NCI-H748 (cell line): ENCODE data around the gene BCLAF3.
A peak's percentile ranks its signal among the peaks of the same experiment; 100 is the strongest.

Source experiments
- DNase-seq: peaks from one replicate; lab custom pipeline; 2025; ENCODE audit not compliant: unreplicated experiment; lab: John Stamatoyannopoulos, UW

BCLAF3 gene

DNA sequence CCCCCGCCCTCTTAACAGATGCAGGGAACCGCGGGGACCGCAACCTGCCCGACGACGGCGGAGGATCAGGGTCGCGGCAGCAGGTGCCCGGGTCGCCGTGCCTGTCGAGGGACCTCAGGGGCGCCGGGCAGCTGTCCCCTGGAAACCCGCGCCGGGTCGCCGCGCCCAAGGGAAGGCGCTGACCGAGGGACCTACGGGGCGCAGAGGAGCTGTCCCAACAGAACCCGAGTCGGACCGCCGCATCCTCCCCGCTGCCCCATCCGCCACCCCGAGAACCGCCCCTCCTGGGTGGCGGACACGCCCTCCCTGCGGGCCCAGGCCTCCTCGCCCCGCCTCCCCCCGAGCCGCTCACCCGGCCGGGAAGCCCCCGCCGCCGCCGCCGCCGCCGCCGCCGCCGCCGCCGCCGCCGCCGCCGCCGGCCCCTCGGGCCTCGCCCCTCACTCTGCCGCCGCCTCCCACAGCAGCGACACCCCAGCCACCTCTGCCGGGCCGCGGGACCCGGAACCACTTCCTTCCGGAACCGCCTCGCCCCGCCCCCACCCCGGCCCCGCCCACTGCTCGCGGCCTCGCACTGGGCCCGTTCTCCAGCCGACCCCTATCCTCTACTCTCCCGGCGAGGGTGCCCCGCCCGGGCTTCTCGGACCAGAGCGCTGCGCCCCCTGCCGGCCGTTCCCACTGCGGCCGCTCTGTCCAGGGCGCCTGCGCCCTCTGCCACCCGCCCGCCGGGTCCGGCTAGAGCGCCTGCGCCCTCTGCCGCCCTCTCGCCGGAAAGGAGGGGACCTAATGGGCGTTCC lies at the start of gene BCLAF3:
Gene BCLAF3, minus strand, starts transcription at position 506 of the 794 bp plus-strand sequence. CDS start 20,797 bp downstream, outside the sequence.
- peak; percentile 90 for DNase-seq

DNA sequence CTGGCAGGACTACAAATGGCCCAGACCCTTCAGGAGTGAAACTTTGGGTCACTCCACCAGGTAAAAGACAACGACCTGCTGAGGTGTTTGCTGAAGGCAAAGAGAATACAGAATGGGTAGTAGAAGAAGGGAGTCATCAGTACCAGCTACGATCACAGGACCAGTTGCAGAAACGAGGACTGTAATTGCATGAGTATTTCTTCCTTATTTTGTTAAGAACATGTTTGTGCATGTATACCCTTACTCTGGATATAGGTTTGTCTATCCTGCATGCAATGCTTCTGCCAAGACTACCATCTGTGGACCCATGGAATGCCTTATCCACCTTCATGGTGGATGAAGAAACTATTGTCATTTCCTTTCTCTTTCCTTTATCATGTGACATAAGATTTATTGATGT lies 48.1 kb upstream of the BCLAF3 start:
- DNase-seq: no peak

DNA sequence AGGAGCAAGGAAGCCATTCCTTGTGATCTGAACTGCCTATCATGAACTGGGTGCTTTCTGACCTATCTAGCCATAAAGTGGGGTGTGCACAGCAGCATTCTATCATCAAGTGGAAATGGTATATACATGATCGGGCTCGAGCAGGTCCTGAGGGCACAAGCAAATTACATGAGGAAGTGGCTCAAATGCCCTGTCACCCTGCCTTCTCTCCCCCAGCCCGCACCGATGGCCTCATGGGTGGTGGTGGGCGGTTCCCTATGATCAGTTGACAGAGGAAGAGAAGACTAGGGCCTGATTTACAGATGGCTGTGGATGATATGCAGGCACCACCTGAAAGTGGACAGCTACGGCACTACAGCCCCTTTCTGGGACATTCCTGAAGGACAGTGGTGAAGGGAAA lies 46.3 kb upstream of the BCLAF3 start:
- DNase-seq: no peak

DNA sequence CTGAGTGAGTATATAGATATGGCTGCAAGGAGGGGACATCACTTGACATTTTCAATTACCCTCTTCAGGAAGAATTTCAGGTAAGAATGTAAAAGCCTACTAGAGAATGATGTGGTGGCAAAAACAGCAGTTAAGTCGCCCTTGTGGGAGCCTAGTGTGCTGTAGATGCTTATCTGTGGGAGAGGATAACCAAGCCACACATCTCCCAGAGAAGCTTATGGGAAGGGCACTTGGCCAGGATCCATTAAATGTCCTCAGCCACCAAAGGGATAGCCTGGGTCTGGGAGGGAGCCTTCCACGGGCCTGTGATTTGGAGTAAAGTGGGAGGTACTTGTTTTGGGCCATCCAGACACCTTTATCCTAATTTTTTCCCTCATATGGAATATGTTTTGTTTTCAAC lies 41.3 kb upstream of the BCLAF3 start:
- DNase-seq: no peak

DNA sequence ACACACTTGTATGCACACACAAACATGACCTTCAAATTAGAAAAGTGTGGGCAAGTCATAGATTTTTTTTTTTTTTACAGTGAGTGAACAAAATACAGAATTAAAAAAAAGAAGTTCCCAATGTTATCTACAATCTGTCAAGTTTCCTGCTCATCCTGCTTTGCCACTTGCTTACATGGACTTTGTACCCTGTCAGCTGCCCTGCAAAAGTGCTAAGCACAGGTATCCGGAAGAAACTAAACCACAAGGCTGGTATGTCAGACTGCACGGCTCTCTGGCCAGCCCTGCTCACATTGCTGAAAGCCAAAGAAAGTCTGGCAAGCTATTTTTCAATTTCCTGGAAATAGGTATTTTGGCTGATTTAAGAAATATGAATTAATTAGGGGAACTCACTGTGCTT lies 38.9 kb upstream of the BCLAF3 start:
- DNase-seq: no peak

DNA sequence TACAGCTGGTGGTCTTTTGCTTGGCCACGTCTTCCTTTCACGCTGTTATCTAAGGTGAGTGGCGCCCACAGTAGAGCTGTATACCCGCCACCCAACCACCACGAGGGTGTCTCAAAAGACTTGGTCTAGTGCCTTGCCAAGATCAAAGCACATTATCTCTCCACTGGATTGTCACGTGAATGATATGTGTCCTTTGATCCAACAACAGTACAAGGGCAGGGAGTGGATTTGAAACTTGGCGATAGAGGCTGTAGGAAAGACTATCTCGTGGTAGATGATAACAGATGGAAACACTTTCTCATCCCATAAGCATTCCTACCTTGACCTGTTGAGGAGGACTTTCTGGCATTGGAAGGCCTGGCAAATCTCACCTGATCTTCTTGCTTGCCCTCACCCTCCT lies 37.7 kb upstream of the BCLAF3 start:
- no peak for DNase-seq

DNA sequence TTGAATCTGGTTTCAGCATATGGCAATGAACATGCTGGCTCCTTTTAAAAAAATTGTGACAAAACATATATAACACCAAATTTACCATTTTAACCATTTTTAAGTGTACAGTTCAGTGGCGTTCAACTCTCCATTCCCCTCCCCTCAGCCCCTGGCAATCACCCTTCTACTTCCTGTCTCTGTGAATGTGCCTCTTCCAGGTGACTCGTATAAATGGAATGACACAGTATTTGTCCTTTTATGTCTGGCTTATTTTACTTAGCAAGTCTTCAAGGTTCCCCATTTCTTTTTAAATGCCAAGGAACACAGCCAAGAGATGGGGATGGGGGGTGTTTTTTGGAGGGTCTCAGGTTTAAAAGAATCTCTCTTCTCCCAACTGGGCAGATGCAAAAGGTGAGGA lies 35.4 kb upstream of the BCLAF3 start:
- no peak for DNase-seq

DNA sequence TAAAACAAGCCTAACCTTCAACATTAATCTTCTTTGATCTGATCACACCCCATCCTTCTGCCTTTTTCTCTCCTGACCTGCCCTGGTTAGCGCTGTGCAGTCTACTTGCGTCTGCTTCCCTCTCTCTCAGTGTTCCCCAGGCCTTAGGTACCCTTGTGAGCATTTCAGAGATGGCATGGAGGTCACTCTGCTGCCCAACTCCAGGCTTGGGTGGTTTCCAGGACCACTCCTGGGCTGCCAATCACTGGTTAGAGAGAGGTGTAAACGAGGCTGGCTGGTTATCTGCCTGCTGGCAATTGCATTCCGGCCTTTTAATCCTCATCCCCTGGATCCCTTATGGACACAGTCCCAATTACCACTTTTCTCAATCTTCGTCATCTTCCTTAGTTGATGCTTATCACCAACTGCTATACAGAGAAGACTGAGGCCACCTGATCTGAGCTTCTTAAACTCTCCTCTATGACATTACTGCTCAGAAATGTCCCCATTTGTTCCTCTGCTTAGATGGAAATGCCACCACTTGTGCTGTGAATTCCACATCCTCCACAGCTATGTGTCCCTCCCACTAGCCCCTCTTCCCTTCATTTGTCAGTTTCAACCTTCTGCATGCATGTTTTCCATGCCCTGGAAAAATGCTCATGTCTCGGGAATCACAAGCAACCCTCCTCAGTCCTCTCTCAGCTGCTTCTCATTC lies 29.0 kb upstream of the BCLAF3 start:
- DNase-seq: no peak

DNA sequence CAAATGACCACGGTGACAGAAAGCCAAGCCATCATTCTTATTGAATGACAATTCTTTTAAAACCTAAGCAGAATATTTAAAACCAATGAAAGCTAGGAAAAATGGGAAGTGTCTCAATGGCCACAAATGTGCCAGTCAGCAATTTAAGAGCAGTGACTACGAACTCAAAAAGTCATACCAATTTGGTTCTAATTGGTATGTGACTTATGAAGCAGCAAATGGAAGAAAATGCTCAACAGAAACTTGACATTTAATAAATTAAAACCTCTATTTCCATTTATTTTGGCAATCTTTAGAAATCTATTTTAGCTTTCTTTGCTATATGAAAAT lies 25.7 kb upstream of the BCLAF3 start:
- DNase-seq: no peak

DNA sequence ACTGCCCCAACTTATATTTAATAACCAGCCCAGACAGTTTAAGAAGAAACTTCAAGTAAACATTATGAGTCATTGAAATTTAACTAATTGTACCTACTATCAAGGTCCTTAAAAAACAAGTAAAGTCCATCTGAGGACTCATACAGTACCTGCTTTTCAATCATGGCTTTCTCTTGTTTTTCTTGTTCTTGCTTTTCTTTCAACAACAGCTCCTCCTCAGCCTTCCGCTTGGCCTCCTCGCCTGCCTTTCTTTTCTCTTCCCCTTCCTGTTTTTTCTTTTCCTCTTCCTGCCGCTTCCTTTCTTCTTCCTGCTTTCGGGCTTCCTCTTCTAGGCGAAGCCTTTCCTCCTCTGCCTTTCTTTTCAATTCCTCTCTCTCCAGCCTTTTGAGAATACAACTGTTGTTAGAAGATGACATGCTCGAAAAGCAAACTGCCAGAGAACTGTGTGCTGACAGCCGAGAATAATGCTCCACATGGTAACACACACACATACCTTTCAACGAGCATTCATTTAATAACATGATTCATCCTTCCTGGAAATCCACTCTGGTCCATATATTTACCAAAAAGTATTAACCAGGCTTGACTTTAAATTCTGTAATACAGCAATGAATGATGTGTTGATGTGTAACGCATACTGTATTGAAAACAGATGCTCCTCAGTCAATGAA lies 25.2 kb upstream of the BCLAF3 start:
- no peak for DNase-seq

DNA sequence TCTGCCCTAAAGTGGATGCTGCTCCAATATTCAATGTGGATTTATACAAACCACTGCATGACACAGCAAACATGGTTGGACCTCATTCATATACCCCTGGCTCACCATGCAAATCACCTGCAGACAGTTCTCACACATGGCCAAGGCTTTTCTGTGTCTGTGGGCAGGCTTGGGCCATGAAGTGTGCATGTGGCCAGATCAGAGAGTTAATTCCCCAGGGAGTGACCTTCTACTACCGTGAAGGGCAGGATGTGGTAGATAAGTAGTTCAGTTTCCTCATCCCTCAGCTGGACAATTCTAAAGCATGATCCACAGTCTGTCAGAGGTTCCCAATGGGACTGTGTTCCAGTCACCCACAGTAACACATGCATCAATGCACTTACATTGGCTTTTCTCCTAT lies 24.6 kb upstream of the BCLAF3 start:
- DNase-seq: no peak

DNA sequence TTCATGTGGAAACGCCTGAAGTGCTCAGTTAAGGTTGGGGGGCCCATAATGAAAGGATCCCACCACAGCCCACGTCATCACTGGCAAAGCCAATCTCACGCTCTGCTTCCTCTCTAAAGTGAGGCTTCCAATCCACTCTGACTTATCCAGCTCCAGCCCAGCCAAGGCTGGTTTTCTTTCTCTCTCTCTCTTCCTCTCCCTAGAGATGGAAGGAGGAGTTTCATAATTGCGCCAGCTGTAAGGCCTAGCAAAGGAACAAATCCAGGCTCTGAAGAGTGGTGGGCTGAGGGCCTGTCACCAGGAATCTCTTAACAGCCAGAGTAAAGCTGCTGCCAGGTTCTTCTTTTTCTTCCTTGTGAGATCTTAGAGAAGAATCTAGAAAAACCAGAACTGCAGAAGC lies 20.7 kb upstream of the BCLAF3 start:
- DNase-seq: no peak

DNA sequence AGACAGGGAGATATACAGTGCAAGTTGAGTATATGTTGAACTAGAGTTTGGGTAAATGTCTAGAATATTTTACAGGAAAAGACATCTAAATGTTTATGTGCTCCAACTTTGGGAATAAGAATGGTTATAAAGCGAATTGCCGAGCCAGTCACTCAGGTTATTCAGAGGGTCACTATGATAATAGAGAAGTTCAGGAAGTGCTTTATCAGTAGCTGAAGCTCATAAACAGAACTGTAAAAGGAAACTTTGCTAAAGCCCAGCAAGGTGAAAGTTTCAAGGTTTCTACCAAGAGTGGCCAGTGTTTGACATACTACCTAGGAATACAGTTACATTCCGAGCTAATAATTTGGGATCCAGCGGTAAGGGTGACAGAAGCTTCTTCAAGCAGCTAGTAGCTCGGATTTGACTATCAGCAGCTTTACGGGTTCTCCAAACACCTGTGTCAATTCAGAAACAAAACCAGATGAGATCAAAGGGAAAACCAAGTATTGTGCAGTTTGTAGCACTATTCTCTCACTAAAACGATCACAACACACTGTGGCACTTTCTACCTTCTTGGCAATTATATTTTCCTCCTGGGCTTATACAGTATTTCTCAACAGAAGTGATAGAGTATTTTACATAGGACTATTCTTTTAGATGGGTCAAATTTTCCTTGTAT lies 17.2 kb upstream of the BCLAF3 start:
- DNase-seq: no peak

DNA sequence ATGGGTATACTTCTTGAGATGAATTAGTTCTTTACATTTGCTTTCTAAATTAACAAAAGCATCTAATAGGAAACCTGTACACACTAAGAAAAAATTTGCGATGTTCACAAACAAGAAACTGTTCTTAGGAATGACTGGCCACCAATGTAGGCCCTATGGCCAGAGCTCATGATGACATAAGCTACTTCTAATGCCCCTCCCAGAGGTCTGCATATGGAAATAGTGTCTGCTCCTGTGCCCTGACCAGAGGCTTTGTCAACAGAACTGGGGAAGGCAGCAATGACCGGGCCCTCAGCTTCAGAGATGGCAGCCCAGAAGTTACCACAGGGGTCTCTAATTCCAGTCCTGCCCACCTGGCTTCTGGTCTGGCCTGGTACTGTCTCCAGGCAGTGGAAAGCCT lies 15.0 kb upstream of the BCLAF3 start:
- no peak for DNase-seq

DNA sequence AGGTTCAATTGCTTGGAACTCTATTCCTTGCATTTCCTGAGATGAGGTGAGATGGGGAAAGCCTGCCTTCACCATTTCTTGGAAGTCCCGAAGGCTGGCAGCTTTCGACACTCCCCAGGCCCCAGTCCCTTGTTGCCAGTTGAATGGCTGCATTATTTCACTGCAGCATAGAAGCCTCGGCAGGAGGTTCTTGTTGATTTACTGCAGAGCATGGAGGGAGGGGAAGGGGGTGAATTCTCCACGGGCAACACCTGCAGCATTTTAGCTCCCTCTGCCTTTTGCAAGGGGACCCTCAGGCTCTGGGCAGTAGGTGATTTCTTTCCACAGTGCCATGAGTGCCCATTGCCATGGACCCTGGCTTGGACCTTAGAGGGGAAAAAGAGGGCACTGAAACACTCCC lies 10.7 kb upstream of the BCLAF3 start:
- DNase-seq: no peak

DNA sequence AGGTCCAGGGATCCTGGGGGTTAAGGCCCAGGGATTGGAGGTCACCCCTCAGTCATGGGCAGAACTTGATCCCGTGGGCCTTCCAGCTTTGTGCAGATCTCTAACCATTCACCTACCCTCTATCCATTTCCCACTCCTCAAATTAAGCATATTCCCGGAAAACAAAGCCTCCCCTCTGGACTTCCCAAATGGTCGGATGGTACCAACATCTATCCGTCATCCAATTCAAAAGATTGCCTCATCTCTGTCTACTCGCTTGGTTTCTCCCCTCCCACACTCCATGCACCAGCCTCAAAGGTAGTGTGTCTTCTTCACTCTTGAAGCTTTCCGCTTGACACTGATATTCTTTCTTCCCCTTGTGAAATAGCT lies 473 bp upstream of the BCLAF3 start:
- no peak for DNase-seq

DNA sequence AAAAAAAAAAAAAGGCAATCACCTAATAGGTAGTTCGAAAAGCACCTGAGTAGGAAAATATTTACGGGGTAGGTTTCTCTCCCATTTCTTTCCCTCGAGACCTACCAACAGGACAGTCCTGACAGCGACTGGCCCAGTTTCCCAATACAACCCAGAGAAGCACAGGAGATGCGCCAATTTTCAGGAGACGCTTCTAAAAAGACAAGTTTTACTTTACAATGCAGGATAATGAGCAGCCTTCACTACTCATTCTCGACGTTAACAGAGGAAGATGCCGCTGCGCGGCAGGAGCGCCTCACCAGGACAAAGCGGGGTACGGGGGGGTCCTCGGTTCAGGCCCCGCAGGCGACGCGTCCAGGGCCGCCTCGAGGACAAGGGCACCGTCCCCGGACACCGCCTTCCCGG lies 708 bp downstream of the BCLAF3 start:
- no peak for DNase-seq

DNA sequence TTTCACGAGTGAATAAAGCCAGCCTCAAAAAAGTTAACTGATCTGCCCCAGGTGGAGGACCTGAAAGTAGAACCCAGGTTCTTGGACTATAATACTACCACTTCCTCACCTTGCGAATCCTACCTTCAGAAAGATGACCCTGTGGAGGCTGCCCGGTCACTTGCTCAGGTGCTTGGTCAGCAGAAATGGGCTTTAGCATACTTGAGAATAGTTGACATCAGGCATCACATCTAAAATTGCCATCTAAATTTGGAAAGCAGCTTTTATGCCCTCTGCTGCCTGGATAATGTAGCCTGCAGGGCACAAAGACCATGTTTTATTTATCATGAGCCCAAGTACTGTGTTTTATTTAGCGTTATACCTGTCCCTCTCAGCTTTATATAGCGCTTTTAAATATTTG lies 3.0 kb downstream of the BCLAF3 start:
- DNase-seq: no peak

DNA sequence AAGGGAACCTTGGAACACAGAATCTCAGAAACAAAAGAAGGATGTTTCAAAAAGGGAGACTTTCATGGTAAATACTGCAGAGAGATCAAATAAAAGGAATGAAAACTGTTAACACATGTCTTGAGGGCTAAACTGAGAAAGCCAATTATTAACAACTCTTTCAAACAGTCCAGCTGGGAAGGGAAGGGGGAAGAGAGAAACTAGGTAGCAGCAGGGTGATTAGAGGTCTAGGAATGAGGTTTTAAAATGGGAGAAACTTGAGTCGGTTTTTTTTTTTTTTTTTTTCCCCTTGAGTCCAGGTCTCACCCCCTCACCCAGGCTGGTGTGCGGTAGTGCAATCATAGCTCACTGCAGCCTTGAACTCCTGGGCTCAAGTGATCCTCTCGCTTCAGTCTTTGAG lies 4.3 kb downstream of the BCLAF3 start:
- no peak for DNase-seq

DNA sequence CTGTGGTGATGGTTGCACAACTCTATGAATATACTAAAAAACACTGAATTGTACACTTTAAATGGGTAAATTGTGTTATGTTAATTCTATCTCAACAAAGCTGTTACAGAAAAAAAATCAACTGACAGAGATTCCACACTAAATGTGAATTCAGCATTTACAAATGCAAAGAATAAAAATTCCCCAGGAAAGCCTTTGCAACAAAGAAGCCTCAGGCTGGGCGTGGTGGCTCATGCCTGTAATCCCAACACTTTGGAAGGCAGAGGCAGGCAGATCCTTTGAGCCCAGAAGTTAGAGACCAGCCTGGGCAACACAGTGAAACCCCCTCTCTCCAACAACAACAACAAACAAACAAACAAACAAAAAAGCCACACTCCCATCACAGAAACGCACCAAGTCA lies 8.9 kb downstream of the BCLAF3 start:
- DNase-seq: no peak

DNA sequence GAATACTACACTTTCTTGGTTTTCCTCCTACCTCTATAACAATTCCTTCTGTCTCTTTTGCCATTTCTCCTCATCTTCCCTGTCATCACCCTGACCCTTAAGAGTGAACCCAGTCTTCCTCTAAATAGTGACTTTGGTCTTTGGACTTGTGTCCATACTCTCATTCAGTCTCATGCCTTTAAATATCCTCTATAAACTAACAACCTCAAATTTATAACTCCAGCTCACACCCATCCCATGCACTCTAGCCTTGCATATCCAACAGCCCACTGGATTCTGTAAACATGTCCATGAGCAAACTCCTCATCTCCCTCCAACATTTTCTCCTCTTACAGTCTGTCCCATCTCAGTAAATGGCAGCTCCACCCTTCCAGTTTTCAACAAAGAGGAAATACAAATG lies 15.0 kb downstream of the BCLAF3 start:
- no peak for DNase-seq

DNA sequence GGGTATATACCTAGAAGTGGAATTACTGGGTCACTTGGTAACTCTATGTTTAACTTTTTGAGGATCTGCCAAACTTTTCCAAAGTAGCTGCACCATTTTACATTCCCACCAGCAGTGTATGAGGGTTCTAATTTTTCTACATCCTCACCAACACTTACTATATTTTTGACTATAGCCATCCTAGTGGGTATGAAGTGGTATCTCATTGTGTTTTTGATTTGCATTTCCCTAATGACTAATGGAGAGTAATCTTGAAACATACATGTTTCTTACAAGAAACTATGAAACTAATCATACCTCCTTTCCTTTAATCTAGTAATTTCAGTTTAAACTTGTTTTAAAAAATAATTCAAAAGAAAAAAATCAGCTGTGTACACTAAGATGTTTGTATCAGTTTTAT lies 17.9 kb downstream of the BCLAF3 start:
- DNase-seq: no peak
